ENCODE measurements around the gene PRLH. TPM values are rescaled to one million over a fixed set of nuclear protein-coding genes. Genes with fewer than 3 reads are reported as not detected.

The PRLH gene
- total RNA-seq, 4 donors from 2014 or later: not detected

DNA sequence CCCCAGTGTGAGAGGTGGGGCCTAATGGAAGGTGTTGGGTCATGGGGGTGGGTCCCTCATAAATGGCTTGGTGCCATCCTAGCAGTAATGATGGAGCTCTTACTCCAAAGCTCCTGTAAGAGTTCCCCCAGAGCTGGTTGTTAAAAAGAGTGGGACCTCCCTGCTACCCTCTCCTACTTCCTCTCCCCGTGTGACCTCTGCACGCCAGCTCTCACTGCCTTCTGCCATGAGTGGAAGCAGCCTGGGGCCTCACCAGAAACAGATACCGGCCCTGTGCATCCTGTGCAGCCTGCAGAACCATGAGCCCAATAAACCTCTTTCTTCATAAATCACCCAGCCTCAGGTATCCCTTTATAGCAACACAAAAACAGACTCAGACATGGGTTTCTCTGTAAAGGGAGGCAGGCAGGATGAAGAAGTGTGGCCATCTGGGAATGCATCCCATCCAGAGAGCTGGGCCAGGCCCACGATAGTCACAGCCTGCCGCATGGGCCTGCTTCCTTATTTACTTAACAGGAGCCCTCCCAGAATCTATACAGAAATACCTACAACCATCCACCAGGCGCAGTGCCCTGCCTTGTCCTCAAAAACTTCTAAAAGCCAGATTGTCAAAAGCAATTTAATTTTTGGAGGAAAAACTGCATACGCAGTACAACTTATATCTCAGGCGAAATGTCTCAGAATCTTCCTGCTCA, 7.5 kb downstream of the PRLH start:
- H3K36me3 ChIP-seq: no peaks in the 10 kb centered on the region
- no peak overlapping the region for H3K27ac ChIP-seq
- 100% methylated on average over 1 to 6 of the region's 8 CpGs for WGBS, 2 donors (ENCODE audit: low coverage in 1 of 2)

DNA sequence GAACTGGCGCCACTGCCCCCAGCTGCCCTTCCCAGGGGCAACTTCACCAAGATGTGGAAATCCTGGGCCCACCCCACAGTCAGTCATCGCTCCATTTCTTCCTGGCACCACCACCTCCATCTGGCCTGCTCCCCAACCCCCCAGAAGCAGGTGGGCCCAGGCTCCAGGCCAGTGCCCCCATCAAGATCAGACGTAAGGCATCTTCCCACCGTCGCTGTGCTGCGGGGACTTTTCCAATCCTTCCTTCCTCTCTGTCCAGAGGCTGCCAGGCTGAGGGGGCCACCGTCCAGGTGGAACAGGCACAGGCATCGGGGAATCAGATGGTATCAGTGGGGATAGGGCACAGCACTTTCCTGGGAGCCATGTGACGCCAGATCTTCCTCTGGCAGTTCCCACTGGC, 8.1 kb downstream of the PRLH start:
- no peak for TF ChIP-seq POLR2AphosphoS5 (IDR thresholded peaks at IDR 0.05)
- TF ChIP-seq, protein P1, sequence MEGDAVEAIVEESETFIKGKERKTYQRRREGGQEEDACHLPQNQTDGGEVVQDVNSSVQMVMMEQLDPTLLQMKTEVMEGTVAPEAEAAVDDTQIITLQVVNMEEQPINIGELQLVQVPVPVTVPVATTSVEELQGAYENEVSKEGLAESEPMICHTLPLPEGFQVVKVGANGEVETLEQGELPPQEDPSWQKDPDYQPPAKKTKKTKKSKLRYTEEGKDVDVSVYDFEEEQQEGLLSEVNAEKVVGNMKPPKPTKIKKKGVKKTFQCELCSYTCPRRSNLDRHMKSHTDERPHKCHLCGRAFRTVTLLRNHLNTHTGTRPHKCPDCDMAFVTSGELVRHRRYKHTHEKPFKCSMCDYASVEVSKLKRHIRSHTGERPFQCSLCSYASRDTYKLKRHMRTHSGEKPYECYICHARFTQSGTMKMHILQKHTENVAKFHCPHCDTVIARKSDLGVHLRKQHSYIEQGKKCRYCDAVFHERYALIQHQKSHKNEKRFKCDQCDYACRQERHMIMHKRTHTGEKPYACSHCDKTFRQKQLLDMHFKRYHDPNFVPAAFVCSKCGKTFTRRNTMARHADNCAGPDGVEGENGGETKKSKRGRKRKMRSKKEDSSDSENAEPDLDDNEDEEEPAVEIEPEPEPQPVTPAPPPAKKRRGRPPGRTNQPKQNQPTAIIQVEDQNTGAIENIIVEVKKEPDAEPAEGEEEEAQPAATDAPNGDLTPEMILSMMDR (IDR thresholded peaks at IDR 0.05): no peak
- TF ChIP-seq POLR2A (IDR thresholded peaks at IDR 0.05): no peak
- no peak for TF ChIP-seq EP300 (IDR thresholded peaks at IDR 0.05)
- H3K36me3 ChIP-seq: no peaks in the 10 kb centered on the region
- H3K27me3 ChIP-seq: no peaks in the 10 kb centered on the region
- H3K27ac ChIP-seq: peak overlapping the region in 2 of 4 donors; percentile 3 to 49
- peaks cover 0 to 32% (median 10%) of the 10 kb centered on the region in 3 donors for H3K4me1 ChIP-seq
- H3K9me3 ChIP-seq: no peaks in the 10 kb centered on the region
- no peak overlapping the region for H3K4me3 ChIP-seq
- ATAC-seq: no peak
- 84 to 90% methylated on average over 2 to 7 of the region's 9 CpGs for WGBS, 2 donors (ENCODE audit: low coverage in 1 of 2)

More for the DNA sequence above, 7.5 kb downstream of the PRLH start:
- Histone ChIP-seq H3K4me3 (no peak overlapping the region), H3K27me3 (no peaks in the 10 kb centered on the region), H3K9me3 (no peaks in the 10 kb centered on the region), H3K4me1 (peaks cover 0 to 32% (median 10%) of the 10 kb centered on the region in 3 donors)
- no peak for ATAC-seq
- TF ChIP-seq EP300 (IDR thresholded peaks at IDR 0.05) (no peak), POLR2AphosphoS5 (IDR thresholded peaks at IDR 0.05) (no peak), POLR2A (IDR thresholded peaks at IDR 0.05) (no peak)
- TF ChIP-seq, protein P1 (IDR thresholded peaks at IDR 0.05): no peak

DNA sequence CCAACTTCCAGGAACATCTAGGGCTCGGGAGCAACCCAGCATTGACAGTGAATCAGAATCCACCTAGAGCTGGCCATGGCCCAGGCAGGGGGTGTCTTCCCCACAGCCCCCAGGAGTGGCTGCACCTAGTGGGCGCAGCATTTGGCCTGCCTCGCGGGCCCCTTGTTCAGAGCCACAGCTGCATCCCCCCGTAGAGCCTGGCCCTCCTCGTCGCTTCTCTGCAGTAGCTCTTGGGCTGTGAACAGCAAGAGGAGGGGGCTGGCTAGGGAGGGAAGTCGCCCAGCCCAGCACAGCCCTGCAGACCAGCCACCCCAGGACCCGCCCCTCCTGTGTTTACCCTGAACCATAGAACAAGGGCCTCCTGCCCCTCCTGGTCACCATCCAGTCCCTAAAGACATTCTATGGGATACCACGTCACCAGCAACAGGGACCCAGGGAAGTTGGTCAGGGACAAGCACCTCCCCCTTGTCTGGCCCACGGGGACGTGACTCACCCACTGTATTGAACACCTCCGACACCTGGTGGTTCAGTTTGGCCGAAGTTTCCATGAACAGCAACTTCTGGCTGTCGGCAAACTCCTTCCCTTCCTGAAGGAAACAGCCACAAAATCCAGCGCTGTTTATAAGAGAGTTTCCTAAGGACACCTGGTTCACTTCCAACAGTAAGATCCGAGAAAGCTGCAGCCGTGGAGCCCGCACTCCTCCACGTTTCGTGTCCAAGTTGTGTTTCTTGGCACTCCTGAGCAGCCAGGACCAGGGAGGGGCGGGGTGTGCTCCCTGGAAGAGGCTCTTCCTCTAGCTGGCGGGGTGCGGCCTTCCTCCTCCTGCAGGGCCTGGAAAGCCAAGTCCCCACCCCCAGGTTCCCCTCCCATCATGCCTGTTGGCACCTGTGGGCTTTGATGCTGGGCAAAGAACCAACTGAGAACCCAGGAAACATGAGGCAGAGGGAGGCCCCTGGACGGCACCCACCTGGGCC, 8.8 kb downstream of the PRLH start:
- Histone ChIP-seq H3K36me3 (no peaks in the 10 kb centered on the region), H3K9me3 (no peaks in the 10 kb centered on the region), H3K27me3 (no peaks in the 10 kb centered on the region), H3K4me3 (no peak overlapping the region), H3K4me1 (peaks cover 0 to 32% (median 10%) of the 10 kb centered on the region in 3 donors), H3K27ac (peak overlapping the region in 3 of 4 donors; percentile 3 to 51 (median 49))
- ATAC-seq: peak; percentile 39
- TF ChIP-seq EP300 (IDR thresholded peaks at IDR 0.05) (no peak), POLR2AphosphoS5 (IDR thresholded peaks at IDR 0.05) (no peak), POLR2A (IDR thresholded peaks at IDR 0.05) (no peak)
- TF ChIP-seq, protein P1 (IDR thresholded peaks at IDR 0.05): no peak
- WGBS, 2 donors (ENCODE audit: low coverage in 1 of 2): 48 to 51% methylated on average over 4 to 8 of the region's 25 CpGs

DNA sequence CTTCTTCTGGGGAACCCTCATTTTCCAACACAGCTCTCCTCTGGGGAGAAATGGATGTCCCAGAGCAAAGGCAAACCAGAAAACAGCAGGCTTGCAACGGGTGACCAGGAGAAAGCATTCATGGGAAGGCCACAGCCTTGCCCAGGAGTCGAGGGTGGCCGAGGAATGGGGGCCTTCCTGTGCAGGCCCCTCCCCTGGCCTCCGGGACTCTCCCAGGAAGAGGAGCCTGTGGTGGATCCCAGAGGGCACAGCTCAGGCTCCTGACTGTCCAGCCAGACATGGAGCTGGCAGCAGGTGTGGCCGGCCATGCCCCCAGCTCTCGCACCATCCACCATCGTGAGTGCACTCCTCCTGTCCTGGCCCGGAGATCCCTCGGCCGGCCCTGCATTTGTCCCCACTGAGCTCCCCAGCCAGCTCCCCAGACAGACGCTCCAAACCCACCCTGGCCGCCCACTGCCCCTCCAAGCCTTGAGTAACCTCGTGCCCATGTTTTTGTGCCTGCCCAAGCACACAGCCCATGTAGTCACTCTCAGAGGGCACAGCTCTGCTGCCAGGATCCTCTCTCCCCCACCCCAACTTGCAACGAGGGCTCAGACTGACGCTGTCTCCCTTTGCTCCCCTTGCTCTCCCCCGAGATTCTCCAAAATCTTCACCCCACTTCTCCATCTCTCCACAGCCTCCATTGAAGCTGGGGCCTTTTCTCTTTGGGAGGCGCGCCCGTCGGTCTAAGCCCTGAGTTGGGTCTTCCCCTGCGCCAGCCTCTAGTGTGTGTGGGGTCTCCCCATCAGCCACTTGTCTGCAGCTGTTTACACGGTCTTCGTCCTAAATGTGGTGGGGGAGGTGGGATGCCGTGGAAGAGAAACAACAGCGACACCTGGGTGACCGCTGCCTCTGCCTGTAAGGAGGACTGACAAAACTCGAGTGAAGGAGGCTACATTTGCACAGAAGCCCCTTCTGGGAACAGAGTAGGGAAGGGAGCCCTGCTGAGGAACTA, 9.8 kb downstream of the PRLH start:
- H3K4me1 ChIP-seq: peaks cover 0 to 36% (median 10%) of the 10 kb centered on the region in 3 donors
- 92% methylated on average over 3 to 11 of the region's 27 CpGs for WGBS, 2 donors (ENCODE audit: low coverage in 1 of 2)
- H3K4me3 ChIP-seq: no peak overlapping the region
- no peaks in the 10 kb centered on the region for H3K36me3 ChIP-seq
- no peaks in the 10 kb centered on the region for H3K9me3 ChIP-seq
- no peaks in the 10 kb centered on the region for H3K27me3 ChIP-seq
- ATAC-seq: no peak
- H3K27ac ChIP-seq: peak overlapping the region in 1 of 4 donors; percentile 51
- TF ChIP-seq EP300 (IDR thresholded peaks at IDR 0.05): no peak
- no peak for TF ChIP-seq POLR2AphosphoS5 (IDR thresholded peaks at IDR 0.05)
- TF ChIP-seq, protein P1 (IDR thresholded peaks at IDR 0.05): no peak
- TF ChIP-seq POLR2A (IDR thresholded peaks at IDR 0.05): no peak

Measured in gastroesophageal sphincter (tissue), 4 donors.